H9 (cell line): ENCODE measurements around the gene RHBDF1. TPM values are rescaled to one million over a fixed set of nuclear protein-coding genes. Genes with fewer than 3 reads are reported as not detected.
A peak's percentile ranks its signal among the peaks of the same experiment; 100 is the strongest.

ENCODE experiments used
- DNase-seq: peaks from one replicate; pipeline ENCODE4 v3.0.0-alpha.2; 2017
- H2AFZ ChIP-seq: one replicate; pipeline ENCODE4 v1.6.1; 2013; ENCODE audit warnings: mild to moderate bottlenecking, low read length, control low read depth, moderate library complexity
- H2AK5ac ChIP-seq: 2 replicates; pipeline ENCODE4 v1.6.1; 2013; ENCODE audit warnings: low read length, control low read depth, mixed read lengths; ENCODE audit not compliant: insufficient read length
- H2BK120ac ChIP-seq: one replicate; pipeline ENCODE4 v1.6.1; 2013; ENCODE audit warnings: low read depth, mild to moderate bottlenecking, low read length, control low read depth, inconsistent platforms; ENCODE audit not compliant: poor library complexity, severe bottlenecking
- H2BK12ac ChIP-seq: 2 replicates; pipeline ENCODE4 v1.6.1; 2013; ENCODE audit warnings: low read length, control low read depth, mixed read lengths, low read depth; ENCODE audit not compliant: insufficient read length
- H2BK15ac ChIP-seq: 2 replicates; pipeline ENCODE4 v1.6.1; 2013; ENCODE audit warnings: low read depth, low read length, control low read depth
- H2BK20ac ChIP-seq: one replicate; pipeline ENCODE4 v1.6.1; 2013; ENCODE audit warnings: low read depth, mild to moderate bottlenecking, low read length, control low read depth, inconsistent platforms; ENCODE audit not compliant: poor library complexity, severe bottlenecking
- H2BK5ac ChIP-seq: 2 replicates; pipeline ENCODE4 v1.6.1; 2013; ENCODE audit warnings: low read length, control low read depth, mixed read lengths; ENCODE audit not compliant: insufficient read length
- H3K14ac ChIP-seq: 2 replicates; pipeline ENCODE4 v1.6.1; 2013; ENCODE audit warnings: low read length, control low read depth; ENCODE audit not compliant: insufficient read depth
- H3K18ac ChIP-seq: 2 replicates; pipeline ENCODE4 v1.6.1; 2013; ENCODE audit warnings: low read depth, mild to moderate bottlenecking, mixed read lengths, low read length, control low read depth; ENCODE audit not compliant: insufficient read length
- H3K23ac ChIP-seq: 2 replicates; pipeline ENCODE4 v1.6.1; 2013; ENCODE audit warnings: low read length, control low read depth, mixed read lengths, low read depth; ENCODE audit not compliant: insufficient read length
- H3K23me2 ChIP-seq: 2 replicates; pipeline ENCODE4 v1.6.1; 2013; ENCODE audit warnings: low read depth, mild to moderate bottlenecking, mixed read lengths, low read length, control low read depth; ENCODE audit not compliant: insufficient read length, poor library complexity, severe bottlenecking
- H3K27ac ChIP-seq: 2 replicates; pipeline ENCODE4 v1.5.1; 2013; ENCODE audit warnings: low read length, control low read depth, mixed read lengths, low read depth; ENCODE audit not compliant: insufficient read length
- H3K27me3 ChIP-seq: 2 replicates; pipeline ENCODE4 v1.6.1; 2013; ENCODE audit warnings: low read length, control low read depth, inconsistent platforms; ENCODE audit not compliant: insufficient read depth
- H3K4ac ChIP-seq: 2 replicates; pipeline ENCODE4 v1.6.1; 2013; ENCODE audit warnings: low read depth, mild to moderate bottlenecking, control low read depth, inconsistent platforms, low read length, moderate library complexity
- H3K4me1 ChIP-seq: 2 replicates; pipeline ENCODE4 v1.6.1; 2013; ENCODE audit warnings: low read length, control low read depth, inconsistent platforms; ENCODE audit not compliant: insufficient read depth
- H3K4me2 ChIP-seq: 2 replicates; pipeline ENCODE4 v1.6.1; 2013; ENCODE audit warnings: low read length, control low read depth, mixed read lengths; ENCODE audit not compliant: insufficient read length, insufficient read depth
- H3K56ac ChIP-seq: 2 replicates; pipeline ENCODE4 v1.6.1; 2013; ENCODE audit warnings: low read depth, mild to moderate bottlenecking, mixed read lengths, low read length, control low read depth; ENCODE audit not compliant: insufficient read length
- H3K79me1 ChIP-seq: 2 replicates; pipeline ENCODE4 v1.6.1; 2013; ENCODE audit warnings: low read depth, mild to moderate bottlenecking, moderate library complexity, low read length, control low read depth, inconsistent platforms; ENCODE audit not compliant: insufficient read depth, poor library complexity, severe bottlenecking
- H3K79me2 ChIP-seq: 2 replicates; pipeline ENCODE4 v1.6.1; 2013; ENCODE audit warnings: low read length, control low read depth, inconsistent platforms; ENCODE audit not compliant: insufficient read depth
- H3K9ac ChIP-seq: 2 replicates; pipeline ENCODE4 v1.6.1; 2013; ENCODE audit warnings: low read length, control low read depth, mixed read lengths; ENCODE audit not compliant: insufficient read length; ENCODE audit errors: extremely low read depth
- H3K9me3 ChIP-seq: one replicate; pipeline ENCODE4 v1.6.1; 2013; ENCODE audit warnings: low read depth, low read length, inconsistent platforms; ENCODE audit not compliant: control insufficient read depth
- H3T11ph ChIP-seq: one replicate; pipeline ENCODE4 v1.6.1; 2013; ENCODE audit warnings: mild to moderate bottlenecking, low read length, control low read depth, inconsistent platforms
- H4K20me1 ChIP-seq: one replicate; pipeline ENCODE4 v1.6.1; 2013; ENCODE audit not compliant: control insufficient read depth, insufficient read length, insufficient read depth
- H4K5ac ChIP-seq: 2 replicates; pipeline ENCODE4 v1.6.1; 2013; ENCODE audit warnings: low read depth, mild to moderate bottlenecking, mixed read lengths, low read length, control low read depth; ENCODE audit not compliant: insufficient read length
- H4K8ac ChIP-seq: replicated peaks from 2 replicates; pipeline ENCODE4 v1.6.1; 2013; ENCODE audit warnings: low read length, control low read depth, mixed read lengths, low read depth; ENCODE audit not compliant: insufficient read length
- H4K91ac ChIP-seq: 2 replicates; pipeline ENCODE4 v1.6.1; 2013; ENCODE audit warnings: low read depth, mild to moderate bottlenecking, moderate library complexity, mixed read lengths, low read length, control low read depth; ENCODE audit not compliant: insufficient read length
- H3K27ac Mint-ChIP-seq, 3 experiments: 2 replicates in 2 of 3; 3 replicates in 1 of 3; pipeline ENCODE4 v1.8.0; 2020 to 2021; ENCODE audit warnings: mixed read lengths in 3 of 3, mild to moderate bottlenecking in 1 of 3, moderate library complexity in 1 of 3
- H3K27me3 Mint-ChIP-seq: 2 replicates; pipeline ENCODE4 v1.8.0; 2021; ENCODE audit warnings: low read depth, mild to moderate bottlenecking, moderate library complexity, mixed read lengths
- H3K36me3 Mint-ChIP-seq, 3 experiments: 2 replicates in 2 of 3; 3 replicates in 1 of 3; pipeline ENCODE4 v1.8.0; 2020 to 2021; ENCODE audit warnings: low read depth in 3 of 3, mixed read lengths in 3 of 3; ENCODE audit not compliant: insufficient read depth in 1 of 3
- H3K4me1 Mint-ChIP-seq, 2 experiments: 2 replicates each; pipeline ENCODE4 v1.8.0; 2020; ENCODE audit warnings: mixed read lengths in 2 of 2
- H3K4me3 Mint-ChIP-seq, 2 experiments: 2 replicates in 1 of 2; 3 replicates in 1 of 2; pipeline ENCODE4 v1.8.0; 2020 to 2021; ENCODE audit warnings: mild to moderate bottlenecking in 2 of 2, mixed read lengths in 2 of 2, moderate library complexity in 1 of 2
- H3K9me3 Mint-ChIP-seq, 2 experiments: 2 replicates in 1 of 2; 3 replicates in 1 of 2; pipeline ENCODE4 v1.8.0; 2020; ENCODE audit warnings: mild to moderate bottlenecking in 2 of 2, mixed read lengths in 2 of 2, moderate library complexity in 1 of 2
- WGBS: extraction: QIAGEN DNeasy Blood & Tissue Kit; methylation state at CpG from one replicate; pipeline ENCODE4 v1.1.7; 2013; ENCODE audit warnings: missing lambda C conversion rate, low lambda C conversion rate, mixed read lengths; ENCODE audit not compliant: insufficient read length; ENCODE audit errors: extremely low coverage; 5-methylcytosine and 5-hydroxymethylcytosine counted together
- long read RNA-seq: library from polyadenylated mRNA; unstranded; transcript quantifications from one replicate; pipeline ENCODE4 v2.0.0, GENCODE V29; 2020
- total RNA-seq: library from RNA; stranded (reverse); gene quantifications from 2 replicates; pipeline ENCODE4 v1.2.1, GENCODE V29; 2021
- TF ChIP-seq, protein P1 (sequence below): fragments of 200-600 bp; sonication (generic); conservative IDR thresholded peaks from 3 replicates; pipeline ENCODE4 v1.8.0; 2021; ENCODE audit warnings: antibody characterized with exemption, mild to moderate bottlenecking

The RHBDF1 gene, protein sequence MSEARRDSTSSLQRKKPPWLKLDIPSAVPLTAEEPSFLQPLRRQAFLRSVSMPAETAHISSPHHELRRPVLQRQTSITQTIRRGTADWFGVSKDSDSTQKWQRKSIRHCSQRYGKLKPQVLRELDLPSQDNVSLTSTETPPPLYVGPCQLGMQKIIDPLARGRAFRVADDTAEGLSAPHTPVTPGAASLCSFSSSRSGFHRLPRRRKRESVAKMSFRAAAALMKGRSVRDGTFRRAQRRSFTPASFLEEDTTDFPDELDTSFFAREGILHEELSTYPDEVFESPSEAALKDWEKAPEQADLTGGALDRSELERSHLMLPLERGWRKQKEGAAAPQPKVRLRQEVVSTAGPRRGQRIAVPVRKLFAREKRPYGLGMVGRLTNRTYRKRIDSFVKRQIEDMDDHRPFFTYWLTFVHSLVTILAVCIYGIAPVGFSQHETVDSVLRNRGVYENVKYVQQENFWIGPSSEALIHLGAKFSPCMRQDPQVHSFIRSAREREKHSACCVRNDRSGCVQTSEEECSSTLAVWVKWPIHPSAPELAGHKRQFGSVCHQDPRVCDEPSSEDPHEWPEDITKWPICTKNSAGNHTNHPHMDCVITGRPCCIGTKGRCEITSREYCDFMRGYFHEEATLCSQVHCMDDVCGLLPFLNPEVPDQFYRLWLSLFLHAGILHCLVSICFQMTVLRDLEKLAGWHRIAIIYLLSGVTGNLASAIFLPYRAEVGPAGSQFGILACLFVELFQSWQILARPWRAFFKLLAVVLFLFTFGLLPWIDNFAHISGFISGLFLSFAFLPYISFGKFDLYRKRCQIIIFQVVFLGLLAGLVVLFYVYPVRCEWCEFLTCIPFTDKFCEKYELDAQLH
- total RNA-seq, result 34.6 and 35.7 TPM in 2 replicates
- long read RNA-seq, transcript RHBDF1-201 (18 exons, 2,992 nt), result major isoform, 18 of 49 reads
- long read RNA-seq, partial matches to known transcripts, result 12 of 49 reads
- long read RNA-seq, other reads (novel, unspliced or antisense), result 19 of 49 reads

DNA sequence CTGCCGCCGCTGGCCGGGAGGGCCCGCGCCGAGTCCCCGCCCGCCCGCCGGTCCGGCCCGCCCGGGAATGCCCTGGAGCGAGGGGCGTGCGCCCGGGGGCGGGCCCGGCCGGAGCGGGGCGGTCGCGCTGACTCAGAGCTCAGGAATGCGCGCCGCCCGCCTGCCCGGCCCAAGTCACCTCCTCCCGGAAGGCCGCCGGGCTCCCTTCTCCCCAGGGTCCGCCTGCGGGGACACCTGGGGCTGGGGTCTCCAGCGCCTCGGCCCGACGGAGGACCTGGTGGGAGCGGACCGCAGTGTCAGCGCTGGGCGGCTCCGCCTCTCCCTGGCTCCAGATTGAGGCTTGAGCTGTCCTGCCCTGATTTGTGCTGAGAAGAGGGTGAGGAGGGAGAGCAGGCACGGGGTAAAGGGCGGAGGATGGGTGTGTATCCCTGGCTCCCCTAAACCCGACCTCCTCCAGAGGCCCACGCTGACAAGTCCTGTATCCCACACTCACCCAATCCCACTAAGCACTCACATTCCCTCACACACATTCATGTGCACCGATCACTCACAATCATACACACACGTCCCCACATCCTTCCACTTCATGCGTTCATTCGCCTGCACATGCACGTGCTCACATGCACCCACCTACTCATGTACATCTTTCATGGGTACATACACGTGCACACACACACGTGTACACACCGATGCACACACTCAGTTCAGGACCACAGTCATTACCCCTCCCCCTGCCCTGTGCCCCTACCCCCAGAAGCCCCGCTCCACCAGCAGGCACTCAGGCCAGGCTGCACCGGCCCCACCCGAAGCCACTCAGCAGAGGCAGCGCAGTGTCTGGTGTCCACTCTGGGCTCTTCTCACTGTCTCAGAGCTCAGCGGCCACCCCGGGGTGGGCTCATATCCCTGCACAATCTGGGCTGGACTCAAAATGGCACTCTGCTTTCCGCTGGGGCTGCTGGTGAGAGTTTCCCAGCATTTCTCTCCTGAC lies at the start of gene RHBDF1:
TSS of gene RHBDF1 (minus strand) at position 71 of the 988 bp plus-strand sequence. CDS start 7,616 bp downstream, outside the sequence.
- H3K4me1 Mint-ChIP-seq, result peaks cover 51 to 54% of the 10 kb centered on the region in 2 experiments

More for the DNA sequence above, at the start of gene RHBDF1:
- Histone ChIP-seq H3K9ac (no peak within 1 kb of the TSS), H3K4me2 (peak within 1 kb of the TSS; percentile 70), H3K4me1 (peaks cover 6% of the 10 kb centered on the region; the same call in 1 of the 2 replicates), H2BK15ac (no peak within 1 kb of the TSS), H3K23me2 (peaks cover 10% of the 10 kb centered on the region), H4K20me1 (no peaks in the 10 kb centered on the region), H3K4ac (no peak within 1 kb of the TSS), H3K79me1 (no peaks in the 10 kb centered on the region), H4K91ac (no peak within 1 kb of the TSS), H3K23ac (no peak within 1 kb of the TSS), H3T11ph (no peak within 1 kb of the TSS), H3K18ac (peak within 1 kb of the TSS; percentile 75), H3K56ac (no peak within 1 kb of the TSS), H2BK12ac (no peak within 1 kb of the TSS), H2BK20ac (no peak within 1 kb of the TSS), H3K79me2 (no peaks in the 10 kb centered on the region; the same call in 1 of the 2 replicates), H4K5ac (no peak within 1 kb of the TSS), H3K27me3 (no peaks in the 10 kb centered on the region), H3K27ac (no peak within 1 kb of the TSS), H3K14ac (peak within 1 kb of the TSS; percentile 3), H2BK120ac (no peak within 1 kb of the TSS), H2AK5ac (peak within 1 kb of the TSS; percentile 4), H3K9me3 (no peaks in the 10 kb centered on the region), H4K8ac (no peak within 1 kb of the TSS), H2BK5ac (no peak within 1 kb of the TSS), H2AFZ (no peak within 1 kb of the TSS)
- TF ChIP-seq, protein P1, sequence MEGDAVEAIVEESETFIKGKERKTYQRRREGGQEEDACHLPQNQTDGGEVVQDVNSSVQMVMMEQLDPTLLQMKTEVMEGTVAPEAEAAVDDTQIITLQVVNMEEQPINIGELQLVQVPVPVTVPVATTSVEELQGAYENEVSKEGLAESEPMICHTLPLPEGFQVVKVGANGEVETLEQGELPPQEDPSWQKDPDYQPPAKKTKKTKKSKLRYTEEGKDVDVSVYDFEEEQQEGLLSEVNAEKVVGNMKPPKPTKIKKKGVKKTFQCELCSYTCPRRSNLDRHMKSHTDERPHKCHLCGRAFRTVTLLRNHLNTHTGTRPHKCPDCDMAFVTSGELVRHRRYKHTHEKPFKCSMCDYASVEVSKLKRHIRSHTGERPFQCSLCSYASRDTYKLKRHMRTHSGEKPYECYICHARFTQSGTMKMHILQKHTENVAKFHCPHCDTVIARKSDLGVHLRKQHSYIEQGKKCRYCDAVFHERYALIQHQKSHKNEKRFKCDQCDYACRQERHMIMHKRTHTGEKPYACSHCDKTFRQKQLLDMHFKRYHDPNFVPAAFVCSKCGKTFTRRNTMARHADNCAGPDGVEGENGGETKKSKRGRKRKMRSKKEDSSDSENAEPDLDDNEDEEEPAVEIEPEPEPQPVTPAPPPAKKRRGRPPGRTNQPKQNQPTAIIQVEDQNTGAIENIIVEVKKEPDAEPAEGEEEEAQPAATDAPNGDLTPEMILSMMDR, result no peak
- Mint-ChIP-seq H3K27me3 (peaks cover 1% of the 10 kb centered on the region; the same call in 1 of the 2 replicates), H3K9me3 (no peaks in the 10 kb centered on the region), H3K36me3 (no peaks in the 10 kb centered on the region; a peak in 1 of 7 replicates), H3K4me3 (peak within 1 kb of the TSS; percentile 77 to 87), H3K27ac (peak within 1 kb of the TSS in 1 of 3 experiments; percentile 71; a peak in 5 of 7 replicates)
- no CpG with 5 or more reads among the region's 62 CpGs for WGBS
- peak; percentile 75 for DNase-seq
